GM19455 (cell line): ENCODE measurements around the gene KIF9.
A peak's percentile ranks its signal among the peaks of the same experiment; 100 is the strongest.
"Not testable (repeated sequence)": the region's sequence is repeated elsewhere in the genome, so short reads cannot be mapped to it uniquely, and the experiment has no call there.

Experiments used
- ATAC-seq: cut with Tn5 transposase; IDR thresholded peaks from one replicate; pipeline ENCODE4 v1.9.1; 2021; ENCODE audit not compliant: unreplicated experiment

KIF9 gene

GRCh38 chr3:47282424-47283192 lies at the start of gene KIF9, which contains the start of gene KLHL18:
KIF9 (minus strand) TSS chr3:47282799; CDS start chr3:47277374, 5,425 bp downstream.
KLHL18 (plus strand) TSS chr3:47282944; CDS start chr3:47282966, 22 bp downstream.
- peak; percentile 79 for ATAC-seq

- ATAC-seq = no peak
Measured at GRCh38 chr3:47324278-47324865, 41.8 kb upstream of the KIF9 start.

GRCh38 chr3:47323431-47324277 lies 41.1 kb upstream of the KIF9 start:
- no peak for ATAC-seq

- ATAC-seq = no peak
Measured at GRCh38 chr3:47319956-47320355, 37.4 kb upstream of the KIF9 start.

GRCh38 chr3:47318916-47319315 lies 36.3 kb upstream of the KIF9 start:
- no peak for ATAC-seq

GRCh38 chr3:47316151-47316550 lies 33.6 kb upstream of the KIF9 start:
- not testable (repeated sequence) for ATAC-seq

- no peak for ATAC-seq
Measured at GRCh38 chr3:47315069-47315647, 32.6 kb upstream of the KIF9 start.

- ATAC-seq = no peak
Measured at GRCh38 chr3:47314056-47314764, 31.6 kb upstream of the KIF9 start.

- no peak for ATAC-seq
Measured at GRCh38 chr3:47313341-47314055, 30.9 kb upstream of the KIF9 start.

GRCh38 chr3:47310391-47310790 lies 27.8 kb upstream of the KIF9 start:
- no peak for ATAC-seq

- not testable (repeated sequence) for ATAC-seq
Measured at GRCh38 chr3:47309231-47309630, 26.6 kb upstream of the KIF9 start.

- ATAC-seq = no peak
Measured at GRCh38 chr3:47306022-47306421, 23.4 kb upstream of the KIF9 start.

GRCh38 chr3:47301456-47301855 lies 18.9 kb upstream of the KIF9 start:
- no peak for ATAC-seq

- no peak for ATAC-seq
Measured at GRCh38 chr3:47299381-47300318, 17.1 kb upstream of the KIF9 start.

GRCh38 chr3:47298439-47298838 lies 15.8 kb upstream of the KIF9 start:
- ATAC-seq = no peak

- ATAC-seq = no peak
Measured at GRCh38 chr3:47296562-47297302, 14.1 kb upstream of the KIF9 start.

- ATAC-seq = no peak
Measured at GRCh38 chr3:47295976-47296375, 13.4 kb upstream of the KIF9 start.

- ATAC-seq = no peak
Measured at GRCh38 chr3:47295322-47295721, 12.7 kb upstream of the KIF9 start.
